GM12872 (cell line): Measurements from ENCODE around the gene TIAM1.
A peak's percentile ranks its signal among the peaks of the same experiment; 100 is the strongest.

Source experiments
- CTCF ChIP-seq: IDR thresholded peaks from 3 replicates; pipeline ENCODE4 v1.5.1; 2011; ENCODE audit warnings: low read depth, mild to moderate bottlenecking, low read length, moderate library complexity; ENCODE audit not compliant: insufficient read depth

The TIAM1 gene

GRCh38 chr21:31203431-31204054, 140.5 kb downstream of the TIAM1 start:
- TF ChIP-seq CTCF, result no peak

DNA sequence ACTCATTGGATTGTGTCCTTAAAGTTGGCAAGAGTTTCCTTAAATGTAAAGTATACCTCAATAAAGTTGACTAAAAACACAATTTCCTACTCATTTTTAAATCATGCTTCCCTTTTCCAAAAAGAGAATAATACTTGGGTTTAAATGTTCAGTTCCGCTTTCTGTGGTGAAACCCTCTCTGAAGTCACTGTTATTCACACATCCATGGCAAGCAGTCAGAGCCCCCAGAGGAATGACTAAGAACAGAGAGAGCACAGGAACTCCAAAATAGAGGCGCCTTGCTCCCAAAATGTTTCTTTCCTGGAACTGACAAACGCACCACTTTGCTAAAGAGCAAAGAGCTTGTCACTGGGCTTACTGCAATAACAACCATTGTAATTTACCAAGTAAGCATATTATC, 142.5 kb downstream of the TIAM1 start:
- TF ChIP-seq CTCF, result no peak

- no peak for TF ChIP-seq CTCF
Observed at GRCh38 chr21:31201144-31201543, 142.9 kb downstream of the TIAM1 start.

- peak; percentile 34; the same call in 2 of the 3 replicates for TF ChIP-seq CTCF
Observed at GRCh38 chr21:31198575-31198974, 145.5 kb downstream of the TIAM1 start.

- TF ChIP-seq CTCF, result no peak
Observed at GRCh38 chr21:31196724-31197123, 147.3 kb downstream of the TIAM1 start.

GRCh38 chr21:31195334-31196015, 148.6 kb downstream of the TIAM1 start:
- TF ChIP-seq CTCF, result no peak

- no peak for TF ChIP-seq CTCF
Observed at GRCh38 chr21:31194510-31195293, 149.4 kb downstream of the TIAM1 start.
